Skeletal muscle cell (primary cell): ENCODE data around the gene NSDHL.
"Not testable (repeated sequence)": the region's sequence is repeated elsewhere in the genome, so short reads cannot be mapped to it uniquely, and the experiment has no call there.

ENCODE experiments used
- DNase-seq: peaks from one replicate; pipeline ENCODE4 v3.0.0-alpha.2; 2010; ENCODE audit warnings: low read depth
- H3K4me3 ChIP-seq: 2 replicates; pipeline ENCODE4 v1.5.1; 2011; ENCODE audit warnings: low read depth, mild to moderate bottlenecking, control low read depth, low read length, moderate library complexity

Gene NSDHL

GRCh38 chrX:152830312-152831305, at the start of gene NSDHL, which contains the start of gene CETN2:
Gene NSDHL, plus strand, starts transcription at chrX:152831063. Its CDS starts 15,262 bp downstream, at chrX:152846325.
Gene CETN2, minus strand, starts transcription at chrX:152830757. Its CDS starts 47 bp downstream, at chrX:152830710.
- peak; percentile 87 for DNase-seq
- peak within 1 kb of the TSS; percentile 73 for H3K4me3 ChIP-seq

- H3K4me3 ChIP-seq, DNase-seq: not testable (repeated sequence)
Observed at GRCh38 chrX:152787062-152787461, 43.8 kb upstream of the NSDHL start.

- no peak for DNase-seq
- no peak overlapping the region for H3K4me3 ChIP-seq
Observed at GRCh38 chrX:152798945-152799344, 31.9 kb upstream of the NSDHL start.

GRCh38 chrX:152806035-152806434, 24.8 kb upstream of the NSDHL start:
- no peak for DNase-seq

DNA sequence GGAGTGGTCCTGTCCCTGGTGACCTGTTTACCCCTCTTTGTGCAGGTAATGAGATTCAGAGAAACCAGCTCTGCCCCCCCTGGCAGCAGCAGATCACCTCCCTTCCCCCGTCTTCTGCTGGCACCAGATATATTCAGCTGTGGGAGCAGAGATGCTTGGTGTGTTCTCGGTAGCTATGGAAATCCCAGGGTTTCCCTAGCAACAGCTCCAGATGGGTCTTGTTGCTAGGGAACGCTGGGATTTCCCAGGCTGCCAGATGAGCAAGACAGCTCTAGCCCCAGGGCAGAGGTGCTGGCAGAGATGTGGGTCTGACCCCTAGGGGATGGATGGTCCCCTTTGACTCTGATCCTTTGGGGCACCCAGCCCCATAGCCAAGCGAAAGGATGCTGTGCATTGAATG, 20.5 kb upstream of the NSDHL start:
- no peak for DNase-seq
- H3K4me3 ChIP-seq: no peak overlapping the region

More at GRCh38 chrX:152806035-152806434, 24.8 kb upstream of the NSDHL start:
- no peak overlapping the region for H3K4me3 ChIP-seq

GRCh38 chrX:152813206-152813605, 17.7 kb upstream of the NSDHL start:
- H3K4me3 ChIP-seq: no peak overlapping the region
- no peak for DNase-seq

DNA sequence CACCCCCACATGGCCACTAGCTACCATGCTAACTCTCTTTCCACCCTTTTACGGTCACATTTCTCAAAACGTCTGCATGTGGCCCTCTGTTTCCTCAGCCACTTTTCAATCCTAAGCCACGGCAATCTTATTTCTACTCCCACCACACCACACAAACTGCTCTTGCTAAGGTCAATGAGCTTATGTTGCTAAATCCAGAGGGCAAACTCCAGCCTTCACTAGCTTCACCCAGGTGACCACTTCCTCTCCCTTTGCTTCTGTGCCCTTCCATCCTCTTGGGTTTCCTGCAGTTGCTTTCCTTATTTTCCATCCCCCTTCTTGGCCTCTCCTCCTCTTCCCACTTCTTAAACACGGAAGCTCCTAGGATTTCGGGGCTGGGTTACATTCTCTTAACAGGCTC, 16.8 kb upstream of the NSDHL start:
- H3K4me3 ChIP-seq: no peak overlapping the region
- DNase-seq: no peak

- no peak for DNase-seq
- H3K4me3 ChIP-seq: no peak overlapping the region
Observed at GRCh38 chrX:152817078-152817764, 13.6 kb upstream of the NSDHL start.

GRCh38 chrX:152818356-152818755, 12.5 kb upstream of the NSDHL start:
- DNase-seq: no peak

DNA sequence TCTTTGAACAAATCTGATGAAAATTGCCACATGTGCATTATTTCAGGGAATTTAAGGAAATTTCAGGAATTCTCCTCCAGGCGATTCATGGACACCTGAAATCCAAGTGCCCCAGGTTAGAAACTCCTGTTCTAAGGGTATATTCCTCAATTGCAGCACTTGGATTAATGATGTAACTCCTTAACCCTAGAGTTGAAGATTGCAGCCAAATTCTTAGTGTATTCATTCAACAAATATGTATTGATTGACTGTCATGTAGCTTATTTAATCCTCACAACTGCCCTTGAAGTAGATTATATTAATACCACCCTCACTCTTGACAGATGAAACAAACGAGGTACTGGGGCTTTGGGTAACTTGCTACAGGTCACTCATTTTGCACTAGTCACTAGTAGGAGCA, 11.6 kb upstream of the NSDHL start:
- H3K4me3 ChIP-seq: no peak overlapping the region
- DNase-seq: no peak

More at GRCh38 chrX:152818356-152818755, 12.5 kb upstream of the NSDHL start:
- H3K4me3 ChIP-seq: no peak overlapping the region

GRCh38 chrX:152819732-152820131, 11.1 kb upstream of the NSDHL start:
- DNase-seq: no peak
- H3K4me3 ChIP-seq: no peak overlapping the region

DNA sequence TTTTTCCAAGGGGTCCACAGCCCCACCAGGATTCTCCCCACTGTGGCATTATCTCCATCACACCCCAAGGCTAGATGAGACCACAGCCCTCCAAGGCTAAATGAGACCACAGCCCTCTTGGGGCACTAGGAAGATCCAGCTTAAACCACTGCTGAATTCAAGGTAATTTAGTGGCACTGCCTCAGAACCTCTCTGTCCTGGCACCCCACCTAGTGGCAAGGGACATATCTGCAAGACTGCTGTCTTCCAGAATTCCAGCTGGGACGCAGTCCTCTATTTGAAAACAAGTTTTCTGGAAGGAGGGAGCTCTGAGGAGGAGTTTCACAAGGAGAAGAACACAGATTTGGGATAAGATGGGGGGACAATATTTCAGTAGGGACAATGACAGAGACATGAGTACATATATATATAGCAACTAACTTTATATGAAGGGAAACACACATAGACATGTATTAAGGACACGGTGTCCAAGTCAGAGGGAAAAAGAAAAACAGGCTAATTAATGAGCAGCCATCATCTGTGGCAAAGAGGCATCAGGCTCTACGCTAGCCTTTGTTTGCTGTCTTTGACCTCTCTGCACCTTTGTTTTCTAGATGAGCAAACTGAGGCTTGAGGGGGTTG, 9.6 kb upstream of the NSDHL start:
- H3K4me3 ChIP-seq: no peak overlapping the region
- DNase-seq: no peak

DNA sequence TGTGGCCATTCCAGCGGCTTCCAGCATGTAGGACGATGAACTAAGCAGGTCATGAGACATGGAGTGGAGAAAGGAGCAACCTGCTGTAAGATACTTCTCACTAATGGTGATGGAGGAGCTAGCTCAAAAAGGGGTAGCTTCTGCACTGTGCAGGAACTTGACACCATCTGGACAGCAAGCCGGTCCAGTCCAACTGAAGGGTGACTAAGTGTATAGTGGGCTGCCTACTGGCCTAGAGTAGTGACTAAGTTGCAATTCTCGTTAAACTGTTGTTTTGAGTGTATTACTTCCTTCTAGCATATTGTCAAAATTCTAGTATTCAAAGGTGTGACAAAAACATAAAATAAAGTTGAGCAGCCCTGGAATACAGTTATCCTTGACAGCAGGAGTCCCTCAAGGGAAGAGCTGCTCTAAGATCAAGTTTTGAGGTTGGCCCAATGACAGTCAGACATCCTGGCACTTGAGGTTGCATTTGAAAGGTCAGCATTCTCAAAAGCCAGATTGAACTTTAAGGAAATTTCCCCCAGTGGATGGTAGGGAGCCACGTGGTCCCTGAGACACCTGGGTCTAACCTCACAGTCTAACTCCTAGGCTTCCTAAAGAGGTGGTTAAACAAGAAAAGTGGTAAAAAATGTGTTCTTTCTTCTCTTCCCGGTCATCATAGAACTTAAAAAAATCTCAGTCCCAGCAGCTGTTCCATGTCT, 8.3 kb upstream of the NSDHL start:
- DNase-seq: no peak
- H3K4me3 ChIP-seq: no peak overlapping the region

- no peak for DNase-seq
- H3K4me3 ChIP-seq: no peak overlapping the region
Observed at GRCh38 chrX:152823657-152824056, 7.2 kb upstream of the NSDHL start.

DNA sequence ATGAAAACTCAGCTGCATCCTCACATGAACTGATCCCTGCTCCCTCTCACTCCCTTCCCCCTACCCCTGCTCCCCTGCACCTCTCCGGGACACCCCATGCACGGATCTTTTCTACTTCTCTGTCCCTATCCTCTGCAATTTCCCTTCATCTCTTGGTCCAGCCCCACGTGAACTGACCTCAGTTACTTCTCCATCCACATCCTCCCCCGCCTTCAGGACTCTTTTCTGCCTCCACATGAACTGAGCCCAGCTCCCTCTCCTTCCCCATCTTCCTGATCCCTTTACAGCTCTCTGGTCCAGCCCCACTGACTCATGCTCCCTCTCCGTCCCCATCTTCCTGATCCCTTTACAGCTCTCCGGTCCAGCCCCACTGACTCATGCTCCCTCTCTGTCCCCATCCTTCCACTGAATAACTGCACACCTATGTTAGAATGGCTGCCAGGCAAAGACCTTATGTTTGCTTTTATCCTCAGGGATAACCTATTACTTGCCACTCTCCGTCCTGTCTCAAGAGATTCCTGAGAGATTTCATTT, 6.0 kb upstream of the NSDHL start:
- no peak overlapping the region for H3K4me3 ChIP-seq
- no peak for DNase-seq

DNA sequence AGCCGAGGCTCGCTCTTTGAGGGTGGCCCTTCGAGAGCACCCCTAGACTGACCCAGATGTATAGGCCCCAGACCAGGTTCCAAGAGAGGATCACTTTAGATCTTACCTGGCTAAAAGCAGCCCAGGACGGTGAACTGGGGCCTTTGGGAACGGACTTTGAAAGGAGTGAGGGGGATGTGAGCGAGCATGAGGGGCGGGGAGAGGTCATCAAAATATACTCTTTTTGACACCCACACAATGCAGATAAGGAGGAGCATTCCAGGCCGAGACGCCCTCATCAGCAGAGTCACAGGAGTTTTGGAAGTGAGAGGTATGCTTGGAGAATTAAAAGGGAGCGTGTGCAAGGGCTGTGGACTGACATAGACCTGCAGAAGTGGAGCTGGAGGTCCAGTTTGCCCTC, 528 bp downstream of the NSDHL start:
- peak overlapping the region; percentile 73 for H3K4me3 ChIP-seq
- DNase-seq: no peak

DNA sequence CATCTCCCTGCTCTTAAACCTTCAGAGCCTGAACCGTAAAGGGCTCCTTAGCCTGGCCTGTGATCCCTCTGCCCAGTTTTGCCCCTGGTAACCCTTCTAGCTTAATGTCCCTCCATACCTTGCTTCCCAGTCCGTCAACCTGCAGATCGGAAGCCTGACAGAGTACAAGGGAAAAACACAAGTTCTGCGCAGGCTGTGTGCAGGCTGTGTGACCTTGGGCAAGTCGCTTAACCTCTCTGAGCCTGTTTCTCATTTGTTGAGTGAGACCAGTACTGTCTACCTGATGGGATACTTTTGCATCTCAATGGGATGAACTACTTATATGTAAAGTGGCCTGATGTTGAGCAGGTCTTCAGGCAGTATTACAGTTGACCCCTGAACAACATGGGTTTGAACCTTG, 1.7 kb downstream of the NSDHL start:
- no peak for DNase-seq
- H3K4me3 ChIP-seq: peak overlapping the region; percentile 73

- no peak overlapping the region for H3K4me3 ChIP-seq
- no peak for DNase-seq
Observed at GRCh38 chrX:152833378-152833777, 2.5 kb downstream of the NSDHL start.

DNA sequence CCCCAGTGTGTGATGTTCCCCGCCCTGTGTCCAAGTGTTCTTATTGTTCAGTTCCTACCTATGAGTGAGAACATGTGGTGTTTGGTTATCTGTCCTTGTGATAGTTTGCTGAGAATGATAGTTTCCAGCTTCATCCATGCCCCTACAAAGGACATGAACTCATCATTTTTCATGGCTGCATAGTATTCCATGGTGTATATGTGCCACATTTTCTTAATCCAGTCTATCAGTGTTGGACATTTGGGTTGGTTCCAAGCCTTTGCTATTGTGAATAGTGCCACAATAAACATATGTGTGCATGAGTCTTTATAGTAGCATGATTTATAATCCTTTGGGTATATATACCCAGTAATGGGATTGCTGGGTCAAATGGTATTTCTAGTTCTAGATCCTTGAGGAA, 4.6 kb downstream of the NSDHL start:
- DNase-seq, H3K4me3 ChIP-seq: not testable (repeated sequence)
